Muscle of leg (tissue), 11 donors: Measurements from ENCODE around the gene GJD4. TPM values are rescaled to one million over a fixed set of nuclear protein-coding genes. Genes with fewer than 3 reads are reported as not detected.

Source experiments
- DNase-seq: peaks from one replicate; pipeline ENCODE4 v3.0.0; 2013
- H3K27ac ChIP-seq: one replicate; pipeline ENCODE4 v1.5.1; 2013; ENCODE audit warnings: mild to moderate bottlenecking, low read length, control low read depth
- H3K27me3 ChIP-seq: one replicate; pipeline ENCODE4 v1.6.1; 2013; ENCODE audit warnings: low read length; ENCODE audit not compliant: control insufficient read depth, insufficient read depth
- H3K36me3 ChIP-seq: one replicate; pipeline ENCODE4 v1.6.1; 2013; ENCODE audit warnings: low read length; ENCODE audit not compliant: control insufficient read depth, insufficient read depth
- H3K4me1 ChIP-seq: one replicate; pipeline ENCODE4 v1.6.1; 2013; ENCODE audit warnings: low read length; ENCODE audit not compliant: control insufficient read depth, insufficient read depth
- H3K4me3 ChIP-seq: one replicate; pipeline ENCODE4 v1.5.1; 2013; ENCODE audit warnings: low read length, control low read depth
- H3K9me3 ChIP-seq: replicated peaks from 2 replicates; pipeline ENCODE4 v1.6.1; 2013; ENCODE audit warnings: low read depth, low read length; ENCODE audit not compliant: control insufficient read depth
- WGBS: methylation state at CpG from one replicate; pipeline ENCODE4 v1.1.5; 2013; ENCODE audit warnings: missing lambda C conversion rate; ENCODE audit not compliant: insufficient coverage; 5-methylcytosine and 5-hydroxymethylcytosine counted together
- polyA plus RNA-seq, 8 donors: library from polyadenylated mRNA; unstranded; fragments of 120-200 nt; gene quantifications; one replicate each; pipeline versions ENCODE4 v1.2.1 to v1.2.3, GENCODE V29; 2013; ENCODE audit warnings: inconsistent platforms in 1 of 8, low replicate concordance in 1 of 8; ENCODE audit not compliant: insufficient read length in 8 of 8, insufficient read depth in 1 of 8
- total RNA-seq: library from RNA; stranded (reverse); fragments of 120-200 nt; gene quantifications from one replicate; pipeline ENCODE4 v1.2.4, GENCODE V29; 2013

GJD4 gene
- total and polyA plus RNA-seq, 9 donors, result 1.4 to 17.7 (median 9.2) TPM

DNA sequence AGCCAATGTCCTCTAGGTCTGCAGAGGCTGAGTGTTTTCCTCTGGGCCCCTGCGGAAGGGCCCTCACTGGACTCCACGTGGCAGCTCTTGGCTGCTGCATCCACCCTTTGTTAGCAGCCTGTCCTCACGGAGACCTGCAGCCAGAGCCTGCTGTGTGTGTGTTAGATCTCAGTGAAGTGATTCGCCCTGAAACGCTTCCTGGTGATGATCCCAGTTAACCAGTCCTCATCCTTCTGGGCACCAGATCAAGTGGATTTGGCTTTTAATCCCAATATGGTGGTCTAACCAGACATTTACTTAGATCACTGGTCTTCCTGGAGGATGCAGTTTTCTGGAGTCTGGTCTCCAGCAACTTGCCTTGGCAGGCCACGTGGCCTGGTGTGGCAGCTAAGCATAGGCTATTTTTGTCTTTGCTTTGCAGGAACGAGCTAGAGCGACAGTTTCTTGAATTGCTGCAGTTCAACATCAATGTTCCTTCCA, 39.5 kb upstream of the GJD4 start:
- Histone ChIP-seq H3K4me3 (no peak overlapping the region), H3K4me1 (peaks cover 26% of the 10 kb centered on the region), H3K27me3 (no peaks in the 10 kb centered on the region), H3K36me3 (peaks cover 41% of the 10 kb centered on the region), H3K27ac (peak overlapping the region; percentile 69), H3K9me3 (no peaks in the 10 kb centered on the region)
- WGBS, result 67% methylated on average over 4 of the region's 8 CpGs
- DNase-seq, result peak; percentile 45

DNA sequence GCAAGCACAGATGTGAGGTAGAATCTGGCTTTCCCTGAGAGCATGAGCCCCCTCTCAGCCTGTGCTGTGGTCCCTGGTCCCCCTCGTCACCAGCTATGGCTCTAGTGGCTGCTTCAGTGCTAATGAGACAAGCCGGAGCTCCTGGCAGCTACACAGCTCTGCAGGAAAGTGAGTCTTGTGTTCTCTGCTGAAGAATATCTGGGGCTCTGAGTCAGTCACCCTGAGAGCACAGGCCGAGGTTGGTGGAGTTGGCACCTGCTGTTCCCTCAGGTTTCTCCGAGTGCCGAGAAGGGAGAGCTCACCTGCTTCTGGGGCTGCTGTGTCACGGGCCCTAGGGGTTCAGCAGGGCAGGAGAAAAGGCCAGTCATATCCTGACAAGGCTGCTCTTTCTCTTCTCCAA, 37.2 kb upstream of the GJD4 start:
- H3K27ac ChIP-seq, result no peak overlapping the region
- peaks cover 23% of the 10 kb centered on the region for H3K4me1 ChIP-seq
- no peaks in the 10 kb centered on the region for H3K27me3 ChIP-seq
- WGBS, result 83% methylated on average over 5 of the region's 6 CpGs
- no peak overlapping the region for H3K4me3 ChIP-seq
- no peak for DNase-seq
- H3K9me3 ChIP-seq, result no peaks in the 10 kb centered on the region
- peaks cover 42% of the 10 kb centered on the region for H3K36me3 ChIP-seq

DNA sequence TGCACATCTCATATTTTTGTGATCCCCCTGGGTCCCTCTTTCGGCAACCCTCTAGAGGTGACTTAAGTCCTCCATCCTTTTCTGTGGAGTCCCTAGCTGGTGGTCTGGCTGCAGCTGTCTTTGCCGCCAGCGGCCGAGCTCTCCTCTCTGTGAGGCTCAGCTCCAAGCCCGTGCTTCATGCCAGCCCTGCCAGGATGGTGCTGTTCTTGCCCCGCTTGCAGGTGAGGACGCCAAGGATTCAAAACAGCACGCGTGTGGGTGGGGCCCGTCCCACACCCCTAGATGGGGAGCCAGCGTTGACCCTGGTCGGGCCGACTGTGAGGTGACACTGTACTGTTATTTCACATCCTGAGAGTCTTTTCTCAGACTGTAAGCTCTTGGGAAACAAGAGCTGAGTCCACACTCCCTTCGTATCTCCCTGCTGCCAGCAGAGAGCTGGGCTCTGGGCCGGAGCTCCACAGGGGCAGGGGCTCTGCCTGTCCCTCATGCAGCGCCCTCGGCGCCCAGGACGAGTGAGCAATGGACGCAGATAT, 36.6 kb upstream of the GJD4 start:
- Histone ChIP-seq H3K27ac (no peak overlapping the region), H3K9me3 (no peaks in the 10 kb centered on the region), H3K27me3 (no peaks in the 10 kb centered on the region), H3K4me3 (no peak overlapping the region), H3K36me3 (peaks cover 47% of the 10 kb centered on the region), H3K4me1 (peaks cover 24% of the 10 kb centered on the region)
- DNase-seq, result no peak
- 85% methylated on average over 19 of the region's 20 CpGs for WGBS

DNA sequence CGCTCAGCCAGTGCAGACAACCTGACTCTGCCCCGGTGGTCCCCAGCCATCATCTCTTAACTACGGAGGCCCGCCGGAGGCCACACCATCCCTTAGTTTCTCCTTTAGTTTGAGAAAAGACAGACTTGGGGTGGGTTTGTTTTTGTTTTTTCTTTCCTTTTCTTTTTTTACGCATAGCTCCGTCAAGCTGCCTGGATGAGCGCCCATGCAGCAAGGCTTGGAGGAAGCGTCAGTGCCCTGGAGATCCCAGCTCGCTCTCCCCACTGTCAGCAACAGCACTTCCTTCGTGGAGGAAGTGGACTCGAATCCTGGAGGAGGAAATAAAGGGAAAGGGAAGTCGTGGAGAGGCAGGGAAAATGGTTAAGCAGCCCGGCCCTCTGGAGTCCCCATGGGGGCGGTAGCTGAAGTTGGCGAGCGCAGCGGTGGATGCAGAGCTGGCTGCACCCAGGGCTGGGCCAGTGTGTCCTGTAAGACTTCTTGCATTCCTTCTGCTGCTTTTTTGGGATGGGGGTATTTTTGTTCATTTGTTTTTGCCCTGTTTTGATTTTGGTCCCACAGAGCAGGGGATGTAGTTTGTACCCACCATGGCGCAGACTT, 35.9 kb upstream of the GJD4 start:
- Histone ChIP-seq H3K4me3 (no peak overlapping the region), H3K36me3 (peaks cover 50% of the 10 kb centered on the region), H3K4me1 (peaks cover 23% of the 10 kb centered on the region), H3K9me3 (no peaks in the 10 kb centered on the region), H3K27ac (no peak overlapping the region), H3K27me3 (no peaks in the 10 kb centered on the region)
- peak; percentile 45 for DNase-seq
- WGBS, result 69% methylated on average over 7 of the region's 19 CpGs

DNA sequence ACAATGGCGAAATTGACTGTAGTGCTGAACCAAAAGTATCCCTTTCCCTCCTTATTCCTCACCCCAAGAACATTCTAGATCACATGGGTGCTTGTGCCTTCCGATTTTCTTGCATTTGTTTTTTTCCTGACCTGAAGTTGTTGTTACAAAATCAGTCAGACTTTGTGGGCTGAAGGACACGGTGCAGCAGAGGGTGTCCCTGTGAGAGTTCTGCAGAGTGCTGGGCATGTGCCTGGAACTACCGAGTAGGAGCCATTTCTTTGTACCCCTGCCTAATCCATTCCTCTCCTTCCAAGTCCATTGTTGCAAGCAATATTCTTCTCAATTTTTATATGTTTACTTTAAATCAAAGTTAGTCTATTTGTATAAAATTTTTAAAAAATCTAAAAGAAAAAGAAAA, 35.3 kb upstream of the GJD4 start:
- no peak for DNase-seq
- Histone ChIP-seq H3K27me3 (no peaks in the 10 kb centered on the region), H3K4me1 (peaks cover 20% of the 10 kb centered on the region), H3K9me3 (no peaks in the 10 kb centered on the region), H3K27ac (no peak overlapping the region), H3K36me3 (peaks cover 53% of the 10 kb centered on the region), H3K4me3 (no peak overlapping the region)
- WGBS, result 78% methylated on average over 3 of the region's 4 CpGs

DNA sequence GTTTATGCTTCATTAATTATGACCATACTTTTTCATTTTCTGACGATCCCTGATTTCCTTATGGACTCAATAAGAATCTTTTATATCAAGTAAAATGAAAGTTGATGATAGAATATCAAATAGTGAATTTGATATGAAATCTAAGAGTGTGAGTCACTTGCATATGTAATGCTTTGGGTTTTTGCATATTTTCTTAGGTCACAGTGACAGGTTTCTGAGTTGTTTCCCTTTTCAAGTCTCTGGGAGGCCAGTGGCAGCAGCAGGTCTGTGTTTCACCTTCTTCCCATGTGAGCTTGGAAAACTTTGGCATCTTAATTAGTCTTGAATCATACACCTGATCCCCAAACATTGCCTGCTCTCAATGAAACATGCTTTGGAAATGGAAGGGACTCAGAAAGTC, 34.7 kb upstream of the GJD4 start:
- no peaks in the 10 kb centered on the region for H3K27me3 ChIP-seq
- H3K4me1 ChIP-seq, result peaks cover 15% of the 10 kb centered on the region
- WGBS, result no CpG with 5 or more reads among the region's 1 CpG
- H3K4me3 ChIP-seq, result no peak overlapping the region
- no peak for DNase-seq
- H3K9me3 ChIP-seq, result no peaks in the 10 kb centered on the region
- H3K27ac ChIP-seq, result no peak overlapping the region
- H3K36me3 ChIP-seq, result peaks cover 55% of the 10 kb centered on the region

DNA sequence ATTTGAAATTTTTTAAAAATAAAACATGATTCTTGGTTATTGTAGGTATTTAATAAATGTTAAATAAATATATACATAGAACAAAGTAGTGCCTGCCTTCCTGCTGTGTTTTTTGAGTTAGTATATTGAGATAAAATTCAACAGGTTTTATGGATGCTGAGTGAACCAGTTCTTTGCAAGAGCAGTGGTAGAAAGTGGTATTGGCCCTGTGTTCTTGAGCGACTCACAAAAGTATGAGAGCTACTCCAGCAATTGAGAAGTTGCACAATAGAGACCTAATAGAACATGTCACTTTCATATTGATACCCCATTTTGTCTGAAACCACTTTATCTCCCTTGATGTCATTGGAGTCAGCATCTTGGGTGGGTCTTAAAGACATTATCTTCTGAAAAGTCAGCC, 32.6 kb upstream of the GJD4 start:
- no peak for DNase-seq
- WGBS, result no CpG with 5 or more reads among the region's 1 CpG
- Histone ChIP-seq H3K36me3 (peaks cover 47% of the 10 kb centered on the region), H3K27ac (no peak overlapping the region), H3K4me3 (no peak overlapping the region), H3K27me3 (no peaks in the 10 kb centered on the region), H3K9me3 (no peaks in the 10 kb centered on the region), H3K4me1 (peaks cover 8% of the 10 kb centered on the region)

DNA sequence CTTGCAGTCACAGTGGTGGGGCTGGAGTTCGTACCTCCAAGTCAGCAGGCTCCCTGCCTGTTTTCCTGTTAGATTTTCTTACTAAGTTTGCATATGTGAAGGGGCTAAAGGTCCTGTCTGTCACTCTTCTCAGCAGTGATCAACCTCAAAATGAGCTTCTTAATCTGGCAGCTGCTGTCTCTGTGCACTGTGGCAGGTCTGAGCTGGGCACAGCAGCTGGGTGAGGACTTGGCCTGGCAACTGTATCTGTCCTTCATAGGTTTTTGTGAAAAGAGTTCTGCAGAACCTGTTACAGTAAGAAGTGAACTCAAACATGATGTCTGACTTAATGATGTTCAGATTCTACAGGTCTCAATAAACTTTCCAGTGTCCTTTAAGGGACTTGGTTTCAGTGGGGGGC, 31.3 kb upstream of the GJD4 start:
- no peaks in the 10 kb centered on the region for H3K9me3 ChIP-seq
- no peak overlapping the region for H3K27ac ChIP-seq
- no peaks in the 10 kb centered on the region for H3K27me3 ChIP-seq
- peaks cover 20% of the 10 kb centered on the region for H3K4me1 ChIP-seq
- peak; percentile 44 for DNase-seq
- H3K36me3 ChIP-seq, result peaks cover 35% of the 10 kb centered on the region
- no peak overlapping the region for H3K4me3 ChIP-seq
- 86% methylated on average over 1 of the region's 1 CpG for WGBS

DNA sequence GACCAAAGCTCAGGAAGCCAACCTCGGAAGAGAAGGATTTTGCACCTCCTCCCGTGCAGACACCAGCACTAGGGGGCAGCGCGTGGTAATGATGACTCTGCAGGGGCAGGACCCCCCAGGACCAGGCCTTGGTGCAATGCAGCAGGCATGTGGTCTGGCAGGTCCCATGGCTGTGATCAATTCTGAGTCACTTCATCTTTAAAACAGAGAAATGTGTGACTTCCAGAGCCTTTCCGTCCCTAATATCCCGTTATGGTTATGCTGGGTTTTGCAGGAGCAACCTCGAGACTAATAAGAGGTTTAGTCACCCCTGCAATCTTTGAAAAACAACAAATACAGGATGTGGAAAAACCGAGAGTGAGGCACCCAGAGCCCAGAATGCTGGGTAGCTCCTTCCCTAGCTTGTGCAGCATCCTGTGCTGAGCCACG, 30.2 kb upstream of the GJD4 start:
- 88% methylated on average over 5 of the region's 9 CpGs for WGBS
- Histone ChIP-seq H3K27me3 (no peaks in the 10 kb centered on the region), H3K9me3 (no peaks in the 10 kb centered on the region), H3K36me3 (peaks cover 27% of the 10 kb centered on the region), H3K27ac (no peak overlapping the region), H3K4me1 (peaks cover 29% of the 10 kb centered on the region), H3K4me3 (no peak overlapping the region)
- DNase-seq, result no peak

DNA sequence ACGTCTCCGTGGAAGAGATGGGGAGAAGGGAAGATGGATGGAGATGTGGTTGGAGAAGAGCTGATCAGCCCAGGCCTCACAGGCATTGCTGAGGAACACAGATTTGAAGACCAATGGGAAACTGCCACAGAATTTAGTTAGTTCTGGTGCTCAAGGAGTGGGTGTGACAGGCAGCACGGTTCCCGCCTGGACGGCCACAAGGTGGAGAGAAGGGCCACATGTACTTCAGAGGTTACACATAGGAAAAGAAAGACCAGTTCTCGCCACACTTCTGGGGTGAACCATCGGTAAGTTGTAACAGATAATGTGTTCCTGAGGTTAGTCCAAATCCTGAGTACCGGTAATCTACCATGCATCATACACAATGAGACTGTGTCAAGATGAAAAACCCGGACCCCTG, 29.5 kb upstream of the GJD4 start:
- Histone ChIP-seq H3K4me3 (no peak overlapping the region), H3K27me3 (no peaks in the 10 kb centered on the region), H3K27ac (no peak overlapping the region), H3K9me3 (no peaks in the 10 kb centered on the region), H3K4me1 (peaks cover 36% of the 10 kb centered on the region), H3K36me3 (peaks cover 25% of the 10 kb centered on the region)
- WGBS, result 91% methylated on average over 2 of the region's 9 CpGs
- DNase-seq, result no peak
